IMR-90 (cell line): ENCODE results near the gene AKNA.

ENCODE experiments used
- CEBPB ChIP-seq: IDR thresholded peaks from 2 replicates; pipeline ENCODE4 v1.6.1; 2012; ENCODE audit warnings: low read depth, low read length, improper control_type of control experiment
- CTCF ChIP-seq: conservative IDR thresholded peaks from 2 replicates; pipeline ENCODE4 v1.5.1; 2012; ENCODE audit warnings: mild to moderate bottlenecking, low read depth, low read length, improper control_type of control experiment
- POLR2A ChIP-seq: IDR thresholded peaks from 2 replicates; pipeline ENCODE4 v1.6.1; 2012; ENCODE audit warnings: mild to moderate bottlenecking, low read depth, low read length

- TF ChIP-seq CEBPB (no peak), CTCF (peak; percentile 91), POLR2A (no peak)
Observed at GRCh38 chr9:114291064-114291474, 96.7 kb downstream of the AKNA start.
